GM12891 (cell line): Measurements from ENCODE around the gene VEZT.
"Not testable (repeated sequence)": the region's sequence is repeated elsewhere in the genome, so short reads cannot be mapped to it uniquely, and the experiment has no call there.

ENCODE experiments used
- DNase-seq: peaks from one replicate; pipeline ENCODE4 v3.0.0; 2011; ENCODE audit warnings: low spot score; ENCODE audit not compliant: insufficient read length
- FAIRE-seq: peaks from 2 replicates; lab custom pipeline; 2011; peaks lifted over from hg19 to GRCh38; lab: Jason Lieb, UNC
- PAX5 ChIP-seq: IDR thresholded peaks from 2 replicates; pipeline ENCODE4 v1.6.1; 2011; ENCODE audit warnings: low read length, moderate library complexity, mild to moderate bottlenecking; ENCODE audit not compliant: insufficient read depth, severe bottlenecking
- POLR2A ChIP-seq: IDR thresholded peaks from 2 replicates; pipeline ENCODE4 v1.6.1; 2011; ENCODE audit warnings: low read depth, low read length, control low read depth
- POLR2AphosphoS5 ChIP-seq: IDR thresholded peaks from 2 replicates; pipeline ENCODE4 v1.6.1; 2011; ENCODE audit warnings: low read depth, low read length, control low read depth
- POU2F2 ChIP-seq: IDR thresholded peaks from 2 replicates; pipeline ENCODE4 v1.6.1; 2011; ENCODE audit warnings: low read depth, mild to moderate bottlenecking, control low read depth, low read length, moderate library complexity
- SPI1 ChIP-seq: IDR thresholded peaks from 2 replicates; pipeline ENCODE4 v1.6.1; 2011; ENCODE audit warnings: low read depth, low read length, control low read depth
- TAF1 ChIP-seq: IDR thresholded peaks from 2 replicates; pipeline ENCODE4 v1.6.1; 2011; ENCODE audit warnings: low read depth, low read length, control low read depth

VEZT gene

DNA sequence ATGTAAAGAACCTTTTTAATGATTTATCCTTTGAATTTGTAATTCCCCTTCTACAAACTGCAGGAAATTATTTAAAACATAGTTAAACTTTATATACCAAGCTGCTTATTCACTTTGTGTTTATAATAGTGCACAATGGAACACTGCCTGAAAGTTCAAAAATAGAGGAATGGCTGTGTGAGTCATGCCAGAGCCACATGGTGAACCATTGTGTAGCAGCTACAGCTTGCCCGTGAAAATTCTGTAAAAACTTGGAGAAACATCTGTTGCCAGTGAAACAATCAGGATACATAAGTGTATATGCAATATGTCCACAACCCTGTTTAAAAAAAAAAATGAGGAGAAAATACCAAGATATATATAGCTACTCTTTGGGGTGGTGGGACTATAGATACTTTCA is 59.5 kb downstream of the VEZT start:
- TF ChIP-seq POLR2AphosphoS5, result no peak
- DNase-seq, result no peak
- no peak for FAIRE-seq

DNA sequence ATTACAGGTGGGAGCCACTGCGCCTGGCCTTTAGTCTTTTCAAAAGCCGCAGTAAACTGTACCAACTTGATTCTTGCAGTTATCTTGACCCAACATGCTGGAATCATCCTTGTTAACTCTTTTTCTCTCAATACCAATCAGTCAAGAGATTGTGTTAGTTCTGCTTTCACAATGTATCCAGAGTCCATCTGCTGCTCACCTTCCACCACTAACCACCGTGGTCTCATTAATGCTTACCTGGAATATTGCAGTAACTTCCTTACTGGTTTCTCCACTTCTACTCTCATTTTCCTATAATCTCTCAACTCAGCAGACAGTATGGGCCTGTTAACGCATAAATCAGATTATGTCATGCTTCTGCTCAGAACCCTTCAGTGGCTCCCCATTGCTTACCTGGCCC is 62.2 kb downstream of the VEZT start:
- TF ChIP-seq PAX5, result no peak
- TF ChIP-seq SPI1, result no peak
- no peak for TF ChIP-seq POLR2AphosphoS5
- no peak for TF ChIP-seq POLR2A
- TF ChIP-seq POU2F2, result no peak
- TF ChIP-seq TAF1, result no peak
- FAIRE-seq (no peak), DNase-seq (no peak)

DNA sequence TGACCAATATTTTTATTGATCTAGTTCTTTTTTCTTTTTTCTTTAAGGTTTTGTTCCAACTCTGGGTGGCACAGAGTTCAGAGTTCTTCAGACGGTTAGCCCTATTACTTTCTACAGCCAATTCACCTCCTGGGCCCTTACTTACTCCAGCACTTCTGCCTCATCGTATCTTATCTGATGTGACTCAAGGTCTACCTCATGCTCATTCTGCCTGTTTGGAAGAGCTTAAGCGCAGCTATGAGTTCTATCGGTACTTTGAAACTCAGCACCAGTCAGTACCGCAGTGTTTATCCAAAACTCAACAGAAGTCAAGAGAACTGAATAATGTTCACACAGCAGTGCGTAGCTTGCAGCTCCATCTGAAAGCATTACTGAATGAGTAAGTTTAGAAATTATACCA is 64.7 kb downstream of the VEZT start:
- DNase-seq, result no peak
- no peak for FAIRE-seq
- no peak for TF ChIP-seq POLR2AphosphoS5
- no peak for TF ChIP-seq PAX5
- no peak for TF ChIP-seq POU2F2
- no peak for TF ChIP-seq TAF1
- TF ChIP-seq SPI1, result no peak
- TF ChIP-seq POLR2A, result no peak

DNA sequence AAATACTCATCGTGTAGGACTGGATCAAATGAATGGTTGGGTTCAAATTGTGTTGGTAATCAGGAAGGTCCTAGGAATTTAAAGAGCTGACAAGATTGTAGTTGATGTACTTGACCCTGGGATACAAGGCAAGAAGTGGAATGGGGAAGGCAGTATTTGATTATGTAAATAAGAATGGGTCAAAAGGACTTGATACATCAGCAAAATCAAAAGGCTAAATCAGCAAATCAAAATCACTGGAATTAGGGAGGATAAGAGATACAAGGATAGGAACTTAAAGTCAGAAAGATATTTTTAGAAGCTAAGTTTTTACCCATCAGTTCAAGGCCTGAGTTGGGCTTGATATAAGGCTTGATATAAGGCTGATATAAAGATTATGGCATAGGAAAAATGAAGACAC is 65.8 kb downstream of the VEZT start:
- FAIRE-seq, result no peak
- DNase-seq, result no peak
- TF ChIP-seq POLR2AphosphoS5, result no peak
- TF ChIP-seq POU2F2, result no peak
- TF ChIP-seq POLR2A, result no peak
- TF ChIP-seq TAF1, result no peak
- no peak for TF ChIP-seq PAX5
- TF ChIP-seq SPI1, result no peak

DNA sequence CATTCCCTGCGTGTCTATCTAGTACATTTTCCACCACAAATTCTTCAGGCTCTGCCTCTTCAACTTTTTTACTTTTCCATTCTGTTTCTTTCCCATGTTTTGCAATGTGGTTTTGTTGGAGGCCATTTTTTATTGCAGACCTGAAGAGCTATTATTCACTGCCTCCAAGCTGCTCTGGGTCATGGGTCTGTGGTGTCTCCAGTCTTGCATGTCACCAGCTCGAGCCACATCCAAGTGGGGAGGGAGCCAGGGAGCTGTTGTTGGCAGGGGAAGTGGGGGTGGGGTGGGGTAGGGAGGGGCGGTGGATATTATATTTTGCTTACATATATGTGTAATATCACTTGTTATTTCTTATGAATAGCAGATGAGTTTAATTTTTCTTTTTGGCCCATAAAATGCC is 69.1 kb downstream of the VEZT start:
- FAIRE-seq (no peak), DNase-seq (no peak)
- TF ChIP-seq POLR2A, result no peak
- TF ChIP-seq SPI1, result no peak
- no peak for TF ChIP-seq PAX5
- no peak for TF ChIP-seq TAF1
- TF ChIP-seq POU2F2, result no peak
- TF ChIP-seq POLR2AphosphoS5, result no peak

DNA sequence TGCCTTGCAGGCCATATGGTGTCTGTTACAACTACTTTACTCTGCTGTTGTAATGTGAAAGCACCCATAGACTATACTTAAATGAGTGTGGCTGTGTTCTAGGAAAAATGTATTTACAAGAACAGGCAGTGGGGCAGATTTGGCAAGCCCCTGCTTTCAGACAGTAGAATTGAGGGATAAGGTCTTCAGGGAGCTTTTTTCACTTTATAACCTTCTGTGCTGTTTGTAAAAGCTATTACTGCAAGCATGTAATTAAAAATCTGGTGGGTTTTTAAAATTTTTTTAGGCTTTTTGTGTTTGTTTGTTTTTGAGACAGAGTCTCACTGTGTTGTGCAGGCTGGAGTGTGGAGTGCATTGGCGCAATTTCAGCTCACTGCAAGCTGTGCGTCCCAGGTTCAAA is 73.9 kb downstream of the VEZT start:
- no peak for DNase-seq
- TF ChIP-seq PAX5 (no peak), POLR2A (no peak), POU2F2 (no peak), POLR2AphosphoS5 (no peak), TAF1 (no peak), SPI1 (no peak)
- FAIRE-seq, result no peak

DNA sequence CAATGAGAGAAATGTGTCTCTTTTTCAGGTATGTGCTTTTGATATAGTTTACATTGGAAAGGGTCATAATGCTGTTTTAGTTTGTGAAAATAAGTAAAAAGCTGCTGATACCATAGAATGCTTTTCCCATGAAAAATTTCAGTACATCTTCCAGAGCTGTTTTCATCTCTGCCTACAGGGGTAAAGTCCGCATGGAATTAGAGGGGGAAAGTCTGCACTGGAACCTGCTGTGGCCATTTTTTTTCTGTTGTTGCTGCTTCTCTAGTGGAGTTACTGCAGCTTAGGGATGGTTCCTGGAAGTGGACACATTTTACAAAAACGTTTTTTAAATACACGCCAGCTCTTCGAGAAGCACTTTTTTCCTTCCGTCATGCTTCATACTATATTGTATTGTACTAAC is 81.3 kb downstream of the VEZT start:
- TF ChIP-seq TAF1 (no peak), POLR2AphosphoS5 (no peak), SPI1 (no peak), POLR2A (no peak), PAX5 (no peak), POU2F2 (no peak)
- DNase-seq (no peak), FAIRE-seq (no peak)

DNA sequence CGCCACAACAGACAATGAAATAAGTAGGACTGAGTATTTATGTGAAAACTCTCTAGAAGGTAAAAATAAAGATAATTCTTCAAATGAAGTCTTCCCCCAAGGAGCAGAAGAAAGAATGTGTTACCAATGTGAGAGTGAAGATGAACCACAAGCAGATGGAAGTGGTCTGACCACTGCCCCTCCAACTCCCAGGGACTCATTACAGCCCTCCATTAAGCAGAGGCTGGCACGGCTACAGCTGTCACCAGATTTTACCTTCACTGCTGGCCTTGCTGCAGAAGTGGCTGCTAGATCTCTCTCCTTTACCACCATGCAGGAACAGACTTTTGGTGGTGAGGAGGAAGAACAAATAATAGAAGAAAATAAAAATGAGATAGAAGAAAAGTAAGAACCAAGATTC is 82.7 kb downstream of the VEZT start:
- FAIRE-seq, result peak; percentile 68
- no peak for DNase-seq
- TF ChIP-seq POU2F2, result no peak
- TF ChIP-seq SPI1, result no peak
- no peak for TF ChIP-seq PAX5
- TF ChIP-seq TAF1, result no peak
- no peak for TF ChIP-seq POLR2A
- no peak for TF ChIP-seq POLR2AphosphoS5

DNA sequence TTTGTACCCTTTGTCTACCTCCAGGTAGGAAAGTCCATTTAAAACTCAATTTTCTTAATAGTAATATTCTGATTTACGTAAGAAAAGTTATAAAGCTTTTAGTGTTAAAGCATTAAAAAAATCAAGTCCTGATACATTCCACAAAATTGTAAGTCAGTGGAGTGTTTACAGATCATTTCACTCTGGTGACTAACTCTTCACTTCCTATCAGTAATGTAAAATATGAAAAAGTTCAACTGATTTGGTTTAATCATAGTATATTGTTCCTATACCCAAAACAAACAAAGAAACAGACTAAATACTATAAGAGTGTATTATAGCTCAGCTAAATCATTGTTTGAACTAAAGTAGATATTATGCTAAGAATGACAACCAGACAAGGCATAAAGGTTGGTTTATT is 85.9 kb downstream of the VEZT start:
- DNase-seq (no peak), FAIRE-seq (no peak)
- TF ChIP-seq POLR2AphosphoS5, result no peak
- no peak for TF ChIP-seq POLR2A
- no peak for TF ChIP-seq TAF1
- no peak for TF ChIP-seq PAX5
- TF ChIP-seq POU2F2, result no peak
- TF ChIP-seq SPI1, result no peak

DNA sequence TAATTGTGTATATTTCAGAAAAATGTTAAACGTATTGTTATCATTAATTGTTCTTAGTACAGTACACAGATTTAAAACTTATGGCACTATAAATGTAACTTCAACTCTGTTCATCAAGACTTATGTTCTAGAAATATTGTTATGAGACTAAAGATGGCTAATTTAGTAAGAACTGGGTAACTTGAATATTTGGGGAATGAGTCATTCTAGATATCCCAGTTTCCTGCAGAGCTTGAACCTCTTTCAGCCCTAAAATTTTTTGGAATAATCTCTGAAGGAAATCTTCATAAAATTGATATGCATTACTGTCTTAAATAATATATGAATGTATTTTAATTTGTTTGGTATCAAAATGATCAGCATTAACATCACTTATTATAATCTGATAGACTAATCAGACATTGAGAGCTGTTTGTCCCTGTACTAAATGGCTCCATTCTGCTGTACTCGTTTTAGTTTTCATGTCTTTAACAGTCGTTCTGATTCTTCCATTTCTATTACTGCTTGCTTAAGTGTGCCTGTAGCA is 87.1 kb downstream of the VEZT start:
- no peak for FAIRE-seq
- DNase-seq, result no peak
- no peak for TF ChIP-seq TAF1

DNA sequence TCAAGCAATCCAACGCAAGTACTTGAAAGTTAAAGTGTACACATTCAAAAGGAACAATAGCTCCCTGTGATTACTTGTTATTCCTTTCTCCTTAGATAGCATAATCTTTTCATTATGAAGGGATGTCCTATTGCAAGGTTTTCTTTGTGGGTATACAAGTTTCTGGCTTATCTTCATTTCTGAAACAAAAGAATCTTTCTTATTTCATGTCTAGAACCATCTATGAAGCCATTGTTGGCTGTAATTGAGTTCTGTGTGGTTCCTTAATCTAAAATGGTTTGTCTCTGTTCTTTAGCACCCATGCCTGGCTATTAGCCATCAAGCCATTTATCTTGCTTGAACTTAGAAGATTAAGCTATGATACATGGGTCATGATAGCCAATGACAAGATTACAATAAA is 95.0 kb downstream of the VEZT start:
- FAIRE-seq (no peak), DNase-seq (no peak)
- TF ChIP-seq TAF1 (no peak), POU2F2 (no peak), PAX5 (no peak), POLR2A (no peak), POLR2AphosphoS5 (no peak), SPI1 (no peak)

DNA sequence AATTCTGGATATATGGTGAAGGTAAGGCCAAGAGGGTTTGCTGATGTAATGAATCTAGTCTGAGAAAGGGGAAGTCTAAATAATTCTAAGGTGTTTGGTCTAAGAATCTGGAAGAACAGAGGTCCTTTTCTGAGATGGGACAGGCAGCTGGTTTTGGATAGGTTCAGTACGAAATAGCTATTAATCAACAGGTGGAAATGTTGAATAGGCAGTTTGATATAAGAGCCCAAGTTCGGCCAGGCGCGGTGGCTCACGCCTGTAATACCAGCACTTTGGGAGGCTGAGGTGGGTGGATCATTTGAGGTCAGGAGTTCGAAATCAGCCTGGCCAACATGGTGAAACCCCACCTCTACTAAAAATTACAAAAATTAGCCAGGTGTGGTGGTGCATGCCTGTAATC is 97.1 kb downstream of the VEZT start:
- not testable (repeated sequence) for FAIRE-seq

More for the DNA sequence above, 97.1 kb downstream of the VEZT start:
- DNase-seq, result not testable (repeated sequence)
